GM18870 (cell line): Measurements from ENCODE around the gene MAPK8IP2.
"Not testable (repeated sequence)": the region's sequence is repeated elsewhere in the genome, so short reads cannot be mapped to it uniquely, and the experiment has no call there.

Experiments used
- ATAC-seq: cut with Tn5 transposase; IDR thresholded peaks from one replicate; pipeline ENCODE4 v1.9.1; 2021; ENCODE audit warnings: moderate library complexity; ENCODE audit not compliant: unreplicated experiment

Gene MAPK8IP2

GRCh38 chr22:50633771-50634170 lies 33.2 kb downstream of the MAPK8IP2 start:
- ATAC-seq, result no peak

GRCh38 chr22:50635591-50635990 lies 35.0 kb downstream of the MAPK8IP2 start:
- no peak for ATAC-seq

DNA sequence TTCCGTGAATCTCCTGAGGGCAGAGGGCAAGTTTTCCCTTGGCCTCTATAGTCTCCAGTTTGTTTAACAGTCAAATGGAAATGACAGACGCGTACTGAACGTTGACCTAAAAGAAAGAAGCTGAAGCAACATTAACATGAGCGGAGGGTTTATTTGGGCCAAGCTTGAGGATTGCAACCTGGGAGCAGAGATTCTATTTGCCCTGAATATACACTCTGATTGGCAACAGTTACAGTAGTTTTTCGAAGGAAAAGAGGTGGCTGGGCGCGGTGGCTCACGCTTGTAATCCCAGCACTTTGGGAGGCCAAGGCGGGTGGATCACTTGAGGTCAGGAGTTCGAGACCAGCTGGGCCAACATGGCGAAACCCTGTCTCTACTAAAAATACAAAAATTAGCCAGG lies 39.7 kb downstream of the MAPK8IP2 start:
- ATAC-seq, result not testable (repeated sequence)

GRCh38 chr22:50640857-50641647 lies 40.5 kb downstream of the MAPK8IP2 start:
- no peak for ATAC-seq

GRCh38 chr22:50641696-50642607 lies 41.4 kb downstream of the MAPK8IP2 start:
- ATAC-seq, result no peak

DNA sequence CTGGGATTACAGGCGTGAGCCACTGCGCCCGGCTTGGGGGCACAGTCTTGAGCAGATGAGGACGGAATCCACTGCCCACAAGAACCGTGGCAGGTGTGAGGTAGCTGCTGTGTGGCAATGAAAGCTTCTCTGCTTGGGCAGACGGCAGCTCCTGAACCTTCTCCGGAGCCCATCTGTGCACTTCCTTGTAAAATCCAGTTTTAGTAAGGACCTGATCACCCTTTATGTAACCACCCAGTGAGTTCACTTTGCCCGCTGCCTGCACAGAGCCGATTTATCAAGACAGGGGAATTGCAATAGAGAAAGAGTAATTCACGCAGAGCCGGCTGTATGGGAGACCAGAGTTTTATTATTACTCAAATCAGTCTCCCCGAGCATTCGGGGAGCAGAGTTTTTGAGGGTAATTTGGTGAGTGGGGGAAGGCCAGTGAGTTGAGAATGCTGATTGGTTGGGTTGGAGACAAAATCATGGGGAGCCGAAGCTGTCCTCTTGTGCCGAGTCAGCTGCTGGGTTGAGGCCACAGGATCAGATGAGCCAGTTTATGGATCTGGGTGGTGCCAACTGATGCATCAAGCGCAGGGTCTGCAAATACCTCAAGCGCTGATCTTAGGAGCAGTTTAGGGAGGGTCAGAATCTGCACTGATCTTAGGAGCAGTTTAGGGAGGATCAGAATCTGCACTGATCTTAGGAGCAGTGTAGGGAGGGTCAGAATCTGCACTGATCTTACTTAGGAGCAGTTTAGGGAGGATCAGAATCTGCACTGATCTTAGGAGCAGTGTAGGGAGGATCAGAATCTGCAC lies 42.6 kb downstream of the MAPK8IP2 start:
- ATAC-seq, result not testable (repeated sequence)

DNA sequence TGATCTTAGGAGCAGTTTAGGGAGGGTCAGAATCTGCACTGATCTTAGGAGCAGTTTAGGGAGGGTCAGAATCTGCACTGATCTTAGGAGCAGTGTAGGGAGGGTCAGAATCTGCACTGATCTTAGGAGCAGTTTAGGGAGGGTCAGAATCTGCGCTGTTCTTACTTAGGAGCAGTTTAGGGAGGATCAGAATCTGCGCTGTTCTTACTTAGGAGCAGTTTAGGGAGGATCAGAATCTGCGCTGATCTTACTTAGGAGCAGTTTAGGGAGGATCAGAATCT lies 43.2 kb downstream of the MAPK8IP2 start:
- ATAC-seq, result not testable (repeated sequence)

- no peak for ATAC-seq
Measured at GRCh38 chr22:50653256-50653655, 52.7 kb downstream of the MAPK8IP2 start.

DNA sequence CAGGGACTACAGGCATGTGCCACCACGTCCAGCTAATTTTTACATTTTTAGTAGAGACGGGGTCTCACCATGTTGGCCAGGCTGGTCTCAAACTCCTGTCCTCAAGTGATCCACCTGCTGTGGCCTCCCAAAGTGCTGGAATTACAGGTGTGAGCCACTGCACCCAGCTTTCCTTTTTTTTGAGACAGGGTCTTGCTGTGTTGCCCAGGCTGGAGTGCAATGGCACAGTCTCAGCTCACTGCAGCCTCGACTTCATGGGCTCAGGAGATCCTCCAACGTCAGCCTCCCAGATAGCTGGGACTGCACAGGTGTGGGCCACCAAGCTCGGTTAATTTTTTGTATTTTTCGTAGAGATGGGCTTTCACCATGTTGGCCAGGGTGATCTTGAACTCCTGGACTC lies 54.1 kb downstream of the MAPK8IP2 start:
- ATAC-seq, result not testable (repeated sequence)

- ATAC-seq, result no peak
Measured at GRCh38 chr22:50656122-50657070, 55.8 kb downstream of the MAPK8IP2 start.

GRCh38 chr22:50657925-50658324 lies 57.3 kb downstream of the MAPK8IP2 start:
- ATAC-seq, result no peak

GRCh38 chr22:50659711-50660110 lies 59.1 kb downstream of the MAPK8IP2 start:
- ATAC-seq, result not testable (repeated sequence)

GRCh38 chr22:50660306-50660705 lies 59.7 kb downstream of the MAPK8IP2 start:
- ATAC-seq, result no peak
